ENCODE data around the gene IKBKG.

- TF ChIP-seq, protein P1, sequence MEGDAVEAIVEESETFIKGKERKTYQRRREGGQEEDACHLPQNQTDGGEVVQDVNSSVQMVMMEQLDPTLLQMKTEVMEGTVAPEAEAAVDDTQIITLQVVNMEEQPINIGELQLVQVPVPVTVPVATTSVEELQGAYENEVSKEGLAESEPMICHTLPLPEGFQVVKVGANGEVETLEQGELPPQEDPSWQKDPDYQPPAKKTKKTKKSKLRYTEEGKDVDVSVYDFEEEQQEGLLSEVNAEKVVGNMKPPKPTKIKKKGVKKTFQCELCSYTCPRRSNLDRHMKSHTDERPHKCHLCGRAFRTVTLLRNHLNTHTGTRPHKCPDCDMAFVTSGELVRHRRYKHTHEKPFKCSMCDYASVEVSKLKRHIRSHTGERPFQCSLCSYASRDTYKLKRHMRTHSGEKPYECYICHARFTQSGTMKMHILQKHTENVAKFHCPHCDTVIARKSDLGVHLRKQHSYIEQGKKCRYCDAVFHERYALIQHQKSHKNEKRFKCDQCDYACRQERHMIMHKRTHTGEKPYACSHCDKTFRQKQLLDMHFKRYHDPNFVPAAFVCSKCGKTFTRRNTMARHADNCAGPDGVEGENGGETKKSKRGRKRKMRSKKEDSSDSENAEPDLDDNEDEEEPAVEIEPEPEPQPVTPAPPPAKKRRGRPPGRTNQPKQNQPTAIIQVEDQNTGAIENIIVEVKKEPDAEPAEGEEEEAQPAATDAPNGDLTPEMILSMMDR (conservative IDR thresholded peaks at IDR 0.05; ENCODE audit: low read depth, low read length): no peak
- TF ChIP-seq RFX5 (IDR thresholded peaks at IDR 0.05; ENCODE audit: low read depth, low read length) (no peak), CEBPB (IDR thresholded peaks at IDR 0.05; ENCODE audit: low read depth, low read length) (no peak), POLR2A (IDR thresholded peaks at IDR 0.05; ENCODE audit: low read depth, low read length) (no peak), MAFK (IDR thresholded peaks at IDR 0.05; ENCODE audit: low read depth, low read length) (no peak), RCOR1 (IDR thresholded peaks at IDR 0.05; ENCODE audit: insufficient replicate concordance, low read length) (no peak), CHD1 (IDR thresholded peaks at IDR 0.05; ENCODE audit: low read depth, low read length) (no peak)
Measured at GRCh38 chrX:154605566-154605965, 58.1 kb downstream of the IKBKG start.
